GM18951 (cell line): ENCODE results near the gene S100A10.

ENCODE experiments used
- POLR2A ChIP-seq: IDR thresholded peaks from 4 replicates; pipeline ENCODE4 v1.6.1; 2011; ENCODE audit warnings: mild to moderate bottlenecking; ENCODE audit not compliant: insufficient read length, insufficient read depth; ENCODE audit errors: extremely low read depth
- in situ Hi-C: fragments of 300-500 bp; cut with MboI; formaldehyde crosslinking; loops from one replicate; pipeline ENCODE4 v1.12.0; 2022; ENCODE audit warnings: low sequenced_read_pairs, mixed read lengths, inconsistent platforms; ENCODE audit not compliant: unreplicated experiment

S100A10 gene

GRCh38 chr1:151953409-151954094 is 40.1 kb downstream of the S100A10 start:
- in situ Hi-C loops, result no loop called here
- no peak for TF ChIP-seq POLR2A

GRCh38 chr1:151952811-151953210 is 40.8 kb downstream of the S100A10 start:
- TF ChIP-seq POLR2A, result no peak
- in situ Hi-C loops, result no loop called here

GRCh38 chr1:151949371-151950193 is 44.1 kb downstream of the S100A10 start:
- in situ Hi-C loops, result no loop called here

GRCh38 chr1:151948506-151948905 is 45.2 kb downstream of the S100A10 start:
- no peak for TF ChIP-seq POLR2A
- in situ Hi-C loops, result no loop called here

More at GRCh38 chr1:151949371-151950193, 44.1 kb downstream of the S100A10 start:
- no peak for TF ChIP-seq POLR2A

- no peak for TF ChIP-seq POLR2A
- in situ Hi-C loops, result no loop called here
Measured at GRCh38 chr1:151947140-151947539, 46.5 kb downstream of the S100A10 start.

- in situ Hi-C loops, result no loop called here
- TF ChIP-seq POLR2A, result no peak
Measured at GRCh38 chr1:151945725-151946722, 47.6 kb downstream of the S100A10 start.

- in situ Hi-C loops, result no loop called here
- TF ChIP-seq POLR2A, result no peak
Measured at GRCh38 chr1:151944857-151945575, 48.6 kb downstream of the S100A10 start.

GRCh38 chr1:151944126-151944856 is 49.4 kb downstream of the S100A10 start:
- TF ChIP-seq POLR2A, result no peak
- in situ Hi-C loops, result no loop called here

- in situ Hi-C loops, result no loop called here
- TF ChIP-seq POLR2A, result no peak
Measured at GRCh38 chr1:151943591-151943990, 50.1 kb downstream of the S100A10 start.

GRCh38 chr1:151942882-151943281 is 50.8 kb downstream of the S100A10 start:
- TF ChIP-seq POLR2A, result no peak
- in situ Hi-C loops, result no loop called here

- no peak for TF ChIP-seq POLR2A
- in situ Hi-C loops, result no loop called here
Measured at GRCh38 chr1:151940541-151940940, 53.1 kb downstream of the S100A10 start.

GRCh38 chr1:151939779-151940178 is 53.9 kb downstream of the S100A10 start:
- in situ Hi-C loops, result no loop called here
- TF ChIP-seq POLR2A, result no peak
